Karpas-422 (cell line): Measurements from ENCODE around the gene TRAF5. TPM values are rescaled to one million over a fixed set of nuclear protein-coding genes. Genes with fewer than 3 reads are reported as not detected.

Experiments used
- DNase-seq: peaks from one replicate; pipeline ENCODE4 v3.0.0-alpha.2; 2015
- H2AFZ ChIP-seq: fragments of 200-600 bp; sonication (generic); 2 replicates; pipeline ENCODE4 v1.6.1; 2014; ENCODE audit warnings: antibody characterized with exemption, low read length, mixed read lengths
- H3K27ac ChIP-seq: fragments of 200-600 bp; sonication (generic); 2 replicates; pipeline ENCODE4 v1.5.1; 2014; ENCODE audit warnings: mild to moderate bottlenecking, low read length, moderate library complexity
- H3K27me3 ChIP-seq: fragments of 200-600 bp; sonication (generic); 2 replicates; pipeline ENCODE4 v1.6.1; 2014; ENCODE audit warnings: low read length, mixed read lengths
- H3K36me3 ChIP-seq: fragments of 200-600 bp; sonication (generic); 2 replicates; pipeline ENCODE4 v1.6.1; 2014; ENCODE audit warnings: low read length, mixed read lengths; ENCODE audit not compliant: insufficient read depth
- H3K4me1 ChIP-seq: fragments of 200-600 bp; sonication (generic); 2 replicates; pipeline ENCODE4 v1.6.1; 2014; ENCODE audit warnings: mild to moderate bottlenecking, low read length, mixed read lengths
- H3K4me2 ChIP-seq: fragments of 200-600 bp; sonication (generic); 2 replicates; pipeline ENCODE4 v1.6.1; 2014; ENCODE audit warnings: low read length, low read depth, mild to moderate bottlenecking; ENCODE audit not compliant: poor library complexity, severe bottlenecking
- H3K4me3 ChIP-seq: fragments of 200-600 bp; sonication (generic); 2 replicates; pipeline ENCODE4 v1.5.1; 2014; ENCODE audit warnings: mild to moderate bottlenecking, antibody characterized with exemption, low read length, mixed read lengths
- H3K79me2 ChIP-seq: fragments of 200-600 bp; sonication (generic); 2 replicates; pipeline ENCODE4 v1.6.1; 2014; ENCODE audit warnings: mild to moderate bottlenecking, low read length, mixed read lengths
- H3K9ac ChIP-seq: fragments of 200-600 bp; sonication (generic); 2 replicates; pipeline ENCODE4 v1.6.0; 2014; ENCODE audit warnings: low read length
- H3K9me2 ChIP-seq: fragments of 200-600 bp; sonication (generic), shearing (Covaris generic); replicated peaks from 2 replicates; pipeline ENCODE4 v1.6.0; 2014; ENCODE audit warnings: mild to moderate bottlenecking, low read length, moderate library complexity; ENCODE audit not compliant: insufficient read depth
- H3K9me3 ChIP-seq: fragments of 300-700, 200-600 bp; sonication (generic); 2 replicates; pipeline ENCODE4 v1.6.1; 2014; ENCODE audit warnings: low read length, mixed read lengths
- H4K20me1 ChIP-seq: fragments of 200-600 bp; sonication (generic); 2 replicates; pipeline ENCODE4 v1.6.1; 2014; ENCODE audit warnings: mild to moderate bottlenecking, antibody characterized with exemption, low read length, low read depth; ENCODE audit not compliant: insufficient read depth
- total RNA-seq: library from RNA; depleted of rRNA; stranded (reverse); fragments of >200 nt; shearing (Covaris generic); gene quantifications from 2 replicates; pipeline ENCODE4 v1.2.3, GENCODE V29; 2014; ENCODE audit warnings: low replicate concordance; rRNA removed

The TRAF5 gene, protein sequence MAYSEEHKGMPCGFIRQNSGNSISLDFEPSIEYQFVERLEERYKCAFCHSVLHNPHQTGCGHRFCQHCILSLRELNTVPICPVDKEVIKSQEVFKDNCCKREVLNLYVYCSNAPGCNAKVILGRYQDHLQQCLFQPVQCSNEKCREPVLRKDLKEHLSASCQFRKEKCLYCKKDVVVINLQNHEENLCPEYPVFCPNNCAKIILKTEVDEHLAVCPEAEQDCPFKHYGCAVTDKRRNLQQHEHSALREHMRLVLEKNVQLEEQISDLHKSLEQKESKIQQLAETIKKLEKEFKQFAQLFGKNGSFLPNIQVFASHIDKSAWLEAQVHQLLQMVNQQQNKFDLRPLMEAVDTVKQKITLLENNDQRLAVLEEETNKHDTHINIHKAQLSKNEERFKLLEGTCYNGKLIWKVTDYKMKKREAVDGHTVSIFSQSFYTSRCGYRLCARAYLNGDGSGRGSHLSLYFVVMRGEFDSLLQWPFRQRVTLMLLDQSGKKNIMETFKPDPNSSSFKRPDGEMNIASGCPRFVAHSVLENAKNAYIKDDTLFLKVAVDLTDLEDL
- 19.7 and 39.7 TPM in 2 replicates for total RNA-seq

DNA sequence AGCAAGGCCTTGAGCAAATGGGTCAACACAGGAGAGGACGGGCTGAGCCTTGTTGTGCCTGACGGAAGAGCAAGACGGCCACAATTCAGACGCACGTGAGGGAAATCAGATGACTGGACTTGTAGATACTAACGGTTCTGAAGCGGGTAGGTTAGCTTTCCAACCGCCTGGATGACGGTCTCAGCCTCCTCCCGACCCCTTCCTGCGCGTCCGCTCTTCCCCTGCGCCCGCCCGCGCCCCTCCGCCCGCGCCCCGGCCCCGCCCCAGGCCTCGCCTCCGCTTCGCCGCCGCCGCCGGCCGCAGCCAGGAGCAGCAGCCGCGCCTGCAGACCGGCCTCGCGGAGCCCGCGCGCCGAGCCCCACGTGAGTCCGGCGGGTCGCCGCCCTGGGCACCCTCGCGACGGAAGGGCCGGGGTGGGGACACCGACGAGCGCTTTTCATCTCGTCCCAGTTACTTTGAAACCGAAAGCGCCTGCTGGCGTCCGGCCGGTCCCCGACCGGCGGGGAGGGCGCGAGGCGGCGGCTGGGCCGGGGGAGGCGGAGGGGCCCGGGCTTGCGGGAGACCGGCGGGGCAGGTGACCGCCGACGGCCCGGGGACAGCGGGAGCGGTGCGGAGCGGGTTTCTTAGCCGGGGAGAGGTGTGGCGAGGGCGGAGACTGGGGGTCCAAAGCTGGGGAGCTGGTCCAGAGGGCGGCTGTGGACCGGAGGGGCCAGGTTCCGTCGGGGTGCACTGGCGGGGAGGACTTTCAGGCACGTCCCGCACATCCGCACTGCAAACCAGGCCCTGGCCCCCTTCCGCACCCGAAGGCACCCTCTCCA lies at the start of gene TRAF5:
TSS of gene TRAF5 (plus strand) at position 306 of the 818 bp plus-strand sequence. CDS start 26,407 bp downstream, outside the sequence.
- Histone ChIP-seq H3K27ac (peak within 1 kb of the TSS; percentile 51), H3K36me3 (no peaks in the 10 kb centered on the region), H3K9me3 (no peaks in the 10 kb centered on the region), H3K79me2 (peaks cover 34% of the 10 kb centered on the region), H3K4me3 (peak within 1 kb of the TSS; percentile 80), H2AFZ (peak within 1 kb of the TSS; percentile 96), H3K4me1 (peaks cover 51% of the 10 kb centered on the region), H3K27me3 (no peaks in the 10 kb centered on the region), H3K9ac (peak within 1 kb of the TSS; percentile 79), H3K4me2 (peak within 1 kb of the TSS; percentile 88), H3K9me2 (no peaks in the 10 kb centered on the region), H4K20me1 (no peaks in the 10 kb centered on the region)
- DNase-seq: peak; percentile 75

DNA sequence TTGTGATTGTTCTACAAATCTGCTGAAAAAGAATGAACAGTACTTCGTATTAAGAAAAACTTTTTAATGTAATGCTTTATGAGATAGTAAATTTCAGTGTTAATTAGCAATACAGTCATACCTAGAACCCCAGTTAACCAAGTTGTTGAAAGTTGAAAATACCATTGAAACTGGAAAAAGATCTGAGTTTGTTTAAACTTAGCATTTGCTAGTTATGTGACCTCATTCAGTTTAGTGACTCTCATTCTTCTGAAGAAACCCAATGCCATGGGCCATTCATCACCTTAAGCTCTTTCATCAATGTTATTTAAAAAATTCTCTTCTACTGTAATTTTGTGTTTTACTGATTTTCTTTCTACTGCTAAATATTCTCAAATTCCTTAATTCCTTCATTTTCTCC lies 47.3 kb upstream of the TRAF5 start:
- H3K9me3 ChIP-seq: no peaks in the 10 kb centered on the region
- H3K9me2 ChIP-seq: no peaks in the 10 kb centered on the region
- peaks cover 37% of the 10 kb centered on the region for H3K79me2 ChIP-seq
- no peaks in the 10 kb centered on the region for H4K20me1 ChIP-seq
- peaks cover 64% of the 10 kb centered on the region for H3K36me3 ChIP-seq
- no peaks in the 10 kb centered on the region for H3K27me3 ChIP-seq
- H3K4me2 ChIP-seq: no peak overlapping the region
- H3K4me1 ChIP-seq: no peaks in the 10 kb centered on the region
- no peak for DNase-seq
- H2AFZ ChIP-seq: no peak overlapping the region
- H3K9ac ChIP-seq: no peak overlapping the region
- H3K4me3 ChIP-seq: no peak overlapping the region
- no peak overlapping the region for H3K27ac ChIP-seq

DNA sequence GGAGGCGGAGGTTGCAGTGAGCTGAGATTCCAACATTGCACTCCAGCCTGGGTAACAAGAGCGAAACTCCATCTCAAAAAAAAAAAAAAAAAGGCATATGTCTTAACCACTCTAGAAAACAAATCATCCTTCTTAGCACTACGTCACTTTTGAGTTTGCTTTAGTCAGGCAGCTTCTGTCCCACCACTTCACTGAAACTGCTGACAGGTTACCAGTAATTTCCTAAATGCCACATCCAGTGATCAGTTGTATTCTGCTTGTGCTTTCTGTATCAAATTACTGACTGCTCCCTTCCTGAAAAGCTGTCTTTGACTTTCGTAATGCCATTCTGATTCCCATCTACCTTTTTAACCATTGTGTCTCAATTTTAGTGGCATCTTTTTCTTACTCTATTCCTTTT lies 45.7 kb upstream of the TRAF5 start:
- Histone ChIP-seq H3K9ac (no peak overlapping the region), H3K9me2 (no peaks in the 10 kb centered on the region), H4K20me1 (no peaks in the 10 kb centered on the region), H3K27me3 (no peaks in the 10 kb centered on the region), H2AFZ (no peak overlapping the region), H3K36me3 (peaks cover 63% of the 10 kb centered on the region), H3K4me2 (no peak overlapping the region), H3K9me3 (no peaks in the 10 kb centered on the region), H3K27ac (no peak overlapping the region), H3K4me1 (no peaks in the 10 kb centered on the region), H3K79me2 (peaks cover 40% of the 10 kb centered on the region), H3K4me3 (no peak overlapping the region)
- DNase-seq: no peak

DNA sequence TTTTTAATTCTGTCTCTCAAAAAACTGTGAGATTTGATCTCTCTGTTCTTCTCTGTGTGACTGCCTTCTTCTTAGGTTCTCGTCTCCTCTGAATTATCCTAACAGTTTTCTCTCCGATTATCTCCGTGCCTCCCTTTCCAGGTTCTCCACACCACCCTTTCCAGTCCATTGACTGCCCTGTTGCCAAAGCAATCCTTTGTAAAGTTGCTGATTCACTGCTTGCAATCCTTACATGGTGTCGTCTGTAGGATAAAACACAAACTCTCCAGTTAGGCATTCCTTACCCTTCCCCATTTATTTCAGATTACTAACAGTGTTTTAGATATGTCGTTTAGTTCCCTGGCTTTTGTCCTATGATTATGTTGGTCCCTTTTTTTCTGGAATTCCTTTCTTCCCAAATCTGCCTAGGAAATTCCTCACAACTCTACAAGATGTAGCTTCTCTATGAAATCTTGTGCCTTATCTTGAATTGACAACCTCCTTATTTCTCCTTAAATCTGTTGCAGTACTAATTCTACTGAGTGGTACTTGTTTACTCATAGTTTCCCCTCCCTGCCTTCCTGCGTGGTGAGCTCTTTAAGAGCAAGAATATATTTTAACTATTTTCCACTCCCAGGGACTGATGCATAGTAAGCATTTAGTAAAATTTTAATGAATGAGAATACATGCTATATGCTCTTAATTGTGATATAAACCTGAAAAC lies 45.2 kb upstream of the TRAF5 start:
- H3K27ac ChIP-seq: no peak overlapping the region

DNA sequence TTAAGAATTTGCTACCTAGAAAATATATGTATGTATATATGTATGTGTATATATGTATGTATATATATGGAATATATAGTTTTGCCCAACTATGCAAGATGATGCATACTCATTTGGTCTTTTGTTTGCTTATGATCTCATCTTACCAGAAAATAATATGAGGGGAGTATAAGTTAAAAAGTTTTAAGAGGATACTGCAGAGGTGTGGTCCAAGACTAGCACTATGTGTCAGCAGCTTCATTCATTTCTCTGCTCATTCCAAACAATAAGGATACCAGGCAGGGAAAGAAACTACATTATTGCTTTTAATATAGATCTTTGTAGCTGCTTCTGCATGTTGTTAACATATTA lies 44.6 kb upstream of the TRAF5 start:
- no peak overlapping the region for H3K4me2 ChIP-seq
- H3K36me3 ChIP-seq: peaks cover 64% of the 10 kb centered on the region
- no peak for DNase-seq
- no peak overlapping the region for H3K4me3 ChIP-seq
- H3K9me2 ChIP-seq: no peaks in the 10 kb centered on the region
- no peak overlapping the region for H2AFZ ChIP-seq
- H4K20me1 ChIP-seq: no peaks in the 10 kb centered on the region
- no peaks in the 10 kb centered on the region for H3K9me3 ChIP-seq
- H3K4me1 ChIP-seq: peaks cover 5% of the 10 kb centered on the region
- H3K27ac ChIP-seq: no peak overlapping the region
- no peak overlapping the region for H3K9ac ChIP-seq
- H3K79me2 ChIP-seq: peaks cover 45% of the 10 kb centered on the region
- no peaks in the 10 kb centered on the region for H3K27me3 ChIP-seq

More for the DNA sequence above, 45.2 kb upstream of the TRAF5 start:
- H3K27me3 ChIP-seq: no peaks in the 10 kb centered on the region
- H2AFZ ChIP-seq: no peak overlapping the region
- H3K4me2 ChIP-seq: no peak overlapping the region
- H3K9ac ChIP-seq: no peak overlapping the region
- H3K4me1 ChIP-seq: no peaks in the 10 kb centered on the region
- no peaks in the 10 kb centered on the region for H3K9me2 ChIP-seq
- H3K4me3 ChIP-seq: no peak overlapping the region
- no peak for DNase-seq
- peaks cover 39% of the 10 kb centered on the region for H3K79me2 ChIP-seq
- H3K36me3 ChIP-seq: peaks cover 60% of the 10 kb centered on the region
- H4K20me1 ChIP-seq: no peaks in the 10 kb centered on the region
- H3K9me3 ChIP-seq: no peaks in the 10 kb centered on the region

DNA sequence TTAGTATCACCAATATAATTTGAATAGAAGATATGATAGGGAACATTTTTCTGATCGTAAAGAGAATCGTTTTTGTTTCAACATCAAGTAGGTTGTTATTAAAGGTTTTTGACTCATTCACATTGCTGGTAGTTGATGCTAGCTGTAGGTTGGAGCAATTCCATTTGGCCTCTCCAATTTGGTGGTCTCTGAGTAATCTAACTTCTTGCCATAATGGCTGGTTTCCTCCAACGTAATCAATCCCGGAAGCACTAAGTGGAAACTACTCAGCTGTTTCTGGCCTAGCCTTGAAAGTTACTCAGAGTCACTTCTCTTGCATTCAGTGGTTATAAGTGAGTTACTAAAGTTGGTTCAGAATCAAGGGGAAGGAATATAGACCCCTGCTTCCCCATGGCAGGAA lies 41.4 kb upstream of the TRAF5 start:
- no peaks in the 10 kb centered on the region for H4K20me1 ChIP-seq
- no peak for DNase-seq
- H3K9ac ChIP-seq: no peak overlapping the region
- no peaks in the 10 kb centered on the region for H3K9me3 ChIP-seq
- H3K27me3 ChIP-seq: no peaks in the 10 kb centered on the region
- no peak overlapping the region for H3K4me3 ChIP-seq
- peaks cover 7% of the 10 kb centered on the region for H3K4me1 ChIP-seq
- peaks cover 64% of the 10 kb centered on the region for H3K36me3 ChIP-seq
- no peak overlapping the region for H3K27ac ChIP-seq
- no peak overlapping the region for H3K4me2 ChIP-seq
- peaks cover 52% of the 10 kb centered on the region for H3K79me2 ChIP-seq
- H3K9me2 ChIP-seq: no peaks in the 10 kb centered on the region
- H2AFZ ChIP-seq: no peak overlapping the region

DNA sequence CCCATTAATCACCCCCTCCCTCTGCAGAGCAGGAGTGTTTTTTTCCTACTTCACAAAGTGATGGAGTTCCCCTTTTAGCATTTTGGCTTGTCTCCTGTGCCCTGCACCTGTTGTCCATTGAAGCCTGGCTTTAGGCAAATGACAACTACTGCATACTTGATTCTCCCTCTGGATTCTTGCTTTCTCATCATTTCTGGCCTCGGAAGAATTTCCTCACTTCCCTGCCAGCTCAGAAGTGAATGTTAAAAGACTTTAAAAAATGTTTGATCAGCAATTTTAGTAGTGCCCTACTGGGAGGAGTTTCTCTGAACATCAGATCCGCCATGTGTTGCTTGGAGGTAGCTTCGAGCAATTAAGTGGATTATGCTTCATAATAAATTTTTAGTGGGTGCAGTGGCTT lies 39.4 kb upstream of the TRAF5 start:
- H3K36me3 ChIP-seq: peaks cover 65% of the 10 kb centered on the region; the same call in 1 of the 2 replicates

More for the DNA sequence above, 39.4 kb upstream of the TRAF5 start:
- no peaks in the 10 kb centered on the region for H3K9me3 ChIP-seq
- no peak overlapping the region for H3K4me2 ChIP-seq
- DNase-seq: no peak
- H2AFZ ChIP-seq: no peak overlapping the region
- H3K9ac ChIP-seq: no peak overlapping the region
- H3K4me3 ChIP-seq: no peak overlapping the region
- peaks cover 7% of the 10 kb centered on the region for H3K4me1 ChIP-seq
- no peaks in the 10 kb centered on the region for H3K9me2 ChIP-seq
- no peaks in the 10 kb centered on the region for H3K27me3 ChIP-seq
- H3K27ac ChIP-seq: no peak overlapping the region
- peaks cover 50% of the 10 kb centered on the region for H3K79me2 ChIP-seq
- no peaks in the 10 kb centered on the region for H4K20me1 ChIP-seq
